Islet of Langerhans (tissue), 1 donor: ENCODE data around the gene RUNX2.
"Not testable (repeated sequence)": the region's sequence is repeated elsewhere in the genome, so short reads cannot be mapped to it uniquely, and the experiment has no call there.

Experiments used
- FAIRE-seq: peaks from one replicate; lab custom pipeline; 2011; peaks lifted over from hg19 to GRCh38; lab: Jason Lieb, UNC

RUNX2 gene

GRCh38 chr6:45460166-45460565 is 132.0 kb downstream of the RUNX2 start:
- FAIRE-seq, result no peak

GRCh38 chr6:45461486-45461885 is 133.4 kb downstream of the RUNX2 start:
- no peak for FAIRE-seq

DNA sequence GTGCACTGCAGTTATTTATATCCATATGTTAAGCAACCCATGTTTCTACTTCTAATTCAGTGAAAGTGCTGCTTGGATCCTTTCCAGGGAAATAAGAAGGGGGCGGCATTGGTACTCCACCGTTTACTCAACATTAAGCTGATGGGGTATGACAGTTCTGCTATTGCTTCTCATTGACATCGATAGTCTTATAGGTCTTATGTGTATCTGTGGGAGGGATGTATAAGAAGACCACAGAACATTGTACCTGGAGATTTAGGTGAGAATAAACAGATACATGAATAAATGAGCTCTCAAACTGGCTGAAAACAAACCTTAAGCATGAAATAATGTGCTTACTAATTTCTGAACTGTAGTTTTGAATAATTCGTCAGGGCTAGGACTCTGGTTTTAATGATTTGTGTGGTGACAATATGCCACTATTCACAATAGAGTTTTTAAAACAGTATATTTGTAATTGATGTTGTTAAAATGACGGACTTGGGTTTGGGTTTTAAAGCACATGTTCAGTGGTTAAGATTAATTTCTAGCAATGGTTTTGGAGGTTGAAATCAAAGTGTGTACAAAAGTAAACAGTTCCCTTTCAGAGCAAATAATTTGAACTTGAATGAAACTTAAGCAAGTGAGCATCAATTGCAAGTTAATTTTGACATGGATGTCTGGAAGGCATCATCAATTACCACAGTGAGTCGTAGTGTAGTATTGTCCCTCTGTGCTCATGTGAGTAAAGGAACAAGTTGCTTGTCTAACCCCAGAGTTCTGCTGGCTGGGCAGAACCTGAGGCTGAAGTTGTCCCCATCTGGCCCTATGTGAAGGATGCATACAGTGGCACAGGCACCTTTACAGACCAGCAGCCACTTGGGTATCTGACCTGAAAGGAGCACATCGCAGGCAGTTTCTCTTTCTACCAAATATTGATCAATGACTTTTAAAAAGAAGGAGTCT is 134.3 kb downstream of the RUNX2 start:
- no peak for FAIRE-seq

- FAIRE-seq, result no peak
Observed at GRCh38 chr6:45464685-45465084, 136.6 kb downstream of the RUNX2 start.

DNA sequence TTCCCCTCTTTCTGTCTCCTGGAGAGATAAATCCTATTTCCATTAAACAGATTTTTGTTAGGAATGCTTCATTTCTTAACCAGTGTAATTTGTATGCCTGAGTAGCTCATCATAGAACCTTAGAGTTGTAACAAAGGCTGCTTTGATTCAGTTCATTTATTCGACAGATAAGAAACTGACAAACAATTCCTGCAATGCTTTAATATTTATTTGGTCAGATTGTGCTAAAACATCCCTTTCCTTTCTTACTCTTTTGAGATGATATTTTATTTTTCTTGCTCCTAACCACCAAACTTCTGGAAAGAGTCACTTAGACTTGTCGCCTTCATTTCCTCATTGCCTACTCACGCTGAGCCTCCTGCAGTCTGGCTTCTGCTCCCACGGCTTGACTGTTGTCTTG is 138.6 kb downstream of the RUNX2 start:
- no peak for FAIRE-seq

DNA sequence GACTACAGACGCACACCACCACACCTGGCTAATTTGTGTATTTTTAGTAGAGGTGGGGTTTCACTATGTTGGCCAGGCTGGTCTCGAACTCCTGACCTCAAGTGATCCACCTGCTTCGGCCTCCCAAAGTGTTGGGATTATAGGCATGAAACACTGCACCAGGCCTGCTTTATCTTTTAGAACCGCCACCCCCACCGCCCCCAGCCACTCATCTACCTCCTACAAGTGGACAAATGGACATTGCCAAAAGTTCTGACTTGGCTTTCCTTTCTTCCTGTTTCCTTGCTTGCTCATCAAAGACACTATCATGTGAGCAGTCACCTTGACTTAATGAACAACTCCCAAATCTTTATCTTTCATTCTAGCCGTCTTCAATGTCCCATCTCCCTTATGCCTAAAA is 139.3 kb downstream of the RUNX2 start:
- not testable (repeated sequence) for FAIRE-seq

GRCh38 chr6:45467853-45468252 is 139.7 kb downstream of the RUNX2 start:
- no peak for FAIRE-seq

GRCh38 chr6:45469663-45470062 is 141.5 kb downstream of the RUNX2 start:
- FAIRE-seq, result no peak

- no peak for FAIRE-seq
Observed at GRCh38 chr6:45470131-45470738, 142.1 kb downstream of the RUNX2 start.

- FAIRE-seq, result no peak
Observed at GRCh38 chr6:45472382-45472781, 144.3 kb downstream of the RUNX2 start.

- FAIRE-seq, result no peak
Observed at GRCh38 chr6:45473121-45473993, 145.2 kb downstream of the RUNX2 start.

GRCh38 chr6:45474376-45474775 is 146.2 kb downstream of the RUNX2 start:
- no peak for FAIRE-seq

GRCh38 chr6:45476341-45476740 is 148.2 kb downstream of the RUNX2 start:
- no peak for FAIRE-seq

DNA sequence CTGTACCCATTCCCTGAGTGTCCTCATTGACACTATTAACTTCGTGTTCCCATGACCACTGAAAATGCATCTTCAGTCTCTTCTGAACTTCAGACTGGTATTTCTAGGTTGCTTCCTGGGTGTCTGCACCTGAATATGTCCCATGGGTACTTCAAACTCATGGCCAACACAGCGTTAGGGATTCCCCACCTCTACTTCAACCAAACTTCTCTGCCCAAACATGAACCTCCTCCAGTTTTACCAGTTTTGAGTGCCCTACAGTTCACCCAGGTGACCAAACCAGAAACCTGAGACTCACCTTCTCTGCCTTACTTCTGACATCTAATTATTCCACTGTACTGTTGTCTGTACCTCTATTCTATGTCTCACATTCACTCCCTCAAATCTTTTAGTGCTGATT is 149.1 kb downstream of the RUNX2 start:
- FAIRE-seq, result no peak

GRCh38 chr6:45477790-45478189 is 149.7 kb downstream of the RUNX2 start:
- FAIRE-seq, result no peak

- FAIRE-seq, result no peak
Observed at GRCh38 chr6:45478240-45478639, 150.1 kb downstream of the RUNX2 start.

GRCh38 chr6:45479834-45480751 is 152.0 kb downstream of the RUNX2 start:
- FAIRE-seq, result no peak

DNA sequence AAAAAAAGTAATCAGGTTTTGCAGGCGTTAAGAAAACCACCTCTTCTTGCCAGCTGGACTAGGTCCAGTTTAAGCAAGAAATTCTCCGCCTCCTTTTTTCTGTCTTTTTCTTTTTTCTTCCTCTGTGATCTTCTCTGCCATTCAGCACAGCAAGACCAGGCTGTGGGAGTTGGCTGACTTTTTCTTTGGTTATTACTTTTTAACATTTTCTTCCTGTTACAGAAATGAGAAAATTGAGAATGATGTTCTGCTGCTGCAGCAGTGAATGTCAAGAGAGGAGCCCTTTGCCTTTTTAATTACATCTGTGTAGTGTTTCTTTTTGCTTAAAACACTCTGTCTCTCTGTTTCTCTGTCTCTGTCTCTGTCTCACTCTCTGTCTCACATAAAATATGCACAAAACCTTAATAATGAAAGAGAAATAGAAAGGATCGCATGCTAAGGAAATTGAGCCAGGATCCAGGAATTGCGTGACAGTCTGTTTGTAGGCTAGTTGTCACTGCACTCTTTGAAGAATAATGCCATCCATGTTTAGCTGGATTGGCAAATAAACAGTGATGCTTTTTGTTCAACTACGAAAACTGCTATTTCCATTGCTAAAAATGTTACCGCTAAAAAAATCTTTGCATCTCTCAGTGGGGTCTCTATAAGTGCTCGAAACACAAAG is 152.8 kb downstream of the RUNX2 start:
- no peak for FAIRE-seq

DNA sequence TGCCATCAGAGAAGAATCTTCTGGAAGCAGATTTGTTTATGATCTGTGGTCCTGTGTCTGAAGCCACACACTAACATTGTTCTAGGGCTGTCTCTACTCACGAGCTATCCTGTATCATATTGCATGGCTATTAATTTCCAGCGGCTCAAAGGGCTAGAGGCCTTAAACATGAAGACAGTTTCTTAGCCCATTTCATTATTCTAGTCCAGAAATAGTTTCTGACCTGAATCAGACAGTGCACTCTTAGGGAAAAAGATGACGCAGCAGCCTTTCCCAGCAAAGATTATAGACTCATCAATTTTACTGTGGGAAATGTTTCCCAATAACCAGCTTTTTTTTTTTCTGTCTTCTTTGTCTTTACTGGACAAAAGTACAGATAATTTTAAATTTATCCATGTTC is 154.9 kb downstream of the RUNX2 start:
- no peak for FAIRE-seq

GRCh38 chr6:45483501-45483900 is 155.4 kb downstream of the RUNX2 start:
- no peak for FAIRE-seq

DNA sequence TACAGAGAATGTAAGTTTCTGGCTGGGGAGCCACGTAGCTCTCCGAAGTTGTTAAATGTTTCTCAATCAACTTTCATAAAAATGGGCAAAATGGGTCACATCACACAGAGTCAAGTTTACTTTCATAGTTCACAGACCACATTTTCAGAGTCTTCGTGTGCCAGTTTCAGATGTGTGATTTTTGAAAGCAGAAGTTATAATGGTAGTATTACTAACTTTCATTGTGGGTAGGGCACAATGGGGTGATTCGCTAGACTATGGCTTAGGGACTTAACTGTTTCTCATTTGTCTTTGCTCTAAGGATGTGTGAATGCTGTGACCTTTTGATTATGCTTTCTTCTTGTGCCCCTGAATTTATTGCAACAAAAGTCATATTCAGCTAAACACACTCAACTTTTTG is 158.6 kb downstream of the RUNX2 start:
- FAIRE-seq, result no peak
